Progenitor cell of endocrine pancreas (in vitro differentiated cells): ENCODE data around the gene GLUL. TPM values are rescaled to one million over a fixed set of nuclear protein-coding genes. Genes with fewer than 3 reads are reported as not detected.

Experiments used
- DNase-seq: peaks from one replicate; pipeline ENCODE4 v3.0.0; 2021; ENCODE audit warnings: low spot score; ENCODE audit not compliant: unreplicated experiment
- H3K27ac Mint-ChIP-seq: 2 replicates; pipeline ENCODE4 v1.8.0; 2021; ENCODE audit warnings: mild to moderate bottlenecking, moderate library complexity, mixed read lengths
- H3K27me3 Mint-ChIP-seq: 2 replicates; pipeline ENCODE4 v1.8.0; 2021; ENCODE audit warnings: mixed read lengths
- H3K36me3 Mint-ChIP-seq: 2 replicates; pipeline ENCODE4 v1.8.0; 2022; ENCODE audit warnings: mixed read lengths; ENCODE audit not compliant: insufficient read depth
- H3K4me1 Mint-ChIP-seq: 2 replicates; pipeline ENCODE4 v1.8.0; 2021; ENCODE audit warnings: low read depth, mixed read lengths
- H3K4me3 Mint-ChIP-seq: 2 replicates; pipeline ENCODE4 v1.8.0; 2021; ENCODE audit warnings: low read depth, mild to moderate bottlenecking, moderate library complexity, mixed read lengths
- H3K9me3 Mint-ChIP-seq: 2 replicates; pipeline ENCODE4 v1.8.0; 2021; ENCODE audit warnings: low read depth, mixed read lengths
- CTCF ChIP-seq: fragments of 200-600 bp; sonication (generic); IDR thresholded peaks from one replicate; pipeline ENCODE4 v1.5.0; 2021; ENCODE audit warnings: antibody characterized with exemption, mild to moderate bottlenecking; ENCODE audit not compliant: unreplicated experiment
- total RNA-seq: library from RNA; stranded (reverse); gene quantifications from 2 replicates; pipeline ENCODE4 v1.2.1, GENCODE V29; 2021

GLUL gene
- total RNA-seq, 1 donor from 2014 or later: 734 TPM

DNA sequence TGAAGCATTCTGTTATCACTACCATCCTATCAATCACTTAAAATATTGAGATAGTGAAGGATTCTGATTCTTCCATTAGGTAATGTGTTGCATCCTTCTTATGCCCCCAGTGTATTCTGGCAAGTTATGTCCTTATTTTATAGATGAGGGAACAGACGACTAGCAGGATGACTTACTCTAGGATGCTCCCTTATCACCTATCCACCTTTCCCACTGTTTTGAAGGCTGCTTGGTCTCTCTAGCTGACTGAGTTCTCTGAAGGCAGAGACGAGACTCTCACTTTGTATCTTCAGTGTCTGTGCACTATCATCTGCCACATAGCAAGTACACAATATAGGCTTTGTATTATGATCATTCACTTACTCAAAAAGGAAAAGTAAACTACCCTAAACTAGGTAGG, 4.0 kb downstream of the GLUL start:
- H3K36me3 Mint-ChIP-seq: peaks cover 63% of the 10 kb centered on the region
- H3K4me3 Mint-ChIP-seq: peak overlapping the region; percentile 95
- H3K27ac Mint-ChIP-seq: no peak overlapping the region
- H3K4me1 Mint-ChIP-seq: peaks cover 35% of the 10 kb centered on the region
- H3K27me3 Mint-ChIP-seq: no peaks in the 10 kb centered on the region
- no peak for TF ChIP-seq CTCF
- DNase-seq: no peak
- H3K9me3 Mint-ChIP-seq: no peaks in the 10 kb centered on the region

- Mint-ChIP-seq H3K4me1 (peaks cover 41% of the 10 kb centered on the region), H3K9me3 (no peaks in the 10 kb centered on the region), H3K36me3 (peaks cover 68% of the 10 kb centered on the region), H3K27me3 (no peaks in the 10 kb centered on the region), H3K4me3 (peak overlapping the region; percentile 30), H3K27ac (no peak overlapping the region)
- no peak for DNase-seq
- no peak for TF ChIP-seq CTCF
Measured at GRCh38 chr1:182386980-182387379, 4.6 kb downstream of the GLUL start.

- Mint-ChIP-seq H3K4me1 (peaks cover 47% of the 10 kb centered on the region), H3K4me3 (no peak overlapping the region)
Measured at GRCh38 chr1:182385885-182386853, 5.4 kb downstream of the GLUL start.

GRCh38 chr1:182384387-182384960, 7.1 kb downstream of the GLUL start:
- Mint-ChIP-seq H3K27ac (peak overlapping the region; percentile 50), H3K4me3 (no peak overlapping the region), H3K27me3 (no peaks in the 10 kb centered on the region), H3K36me3 (peaks cover 64% of the 10 kb centered on the region), H3K9me3 (no peaks in the 10 kb centered on the region), H3K4me1 (peaks cover 45% of the 10 kb centered on the region)
- DNase-seq: no peak
- no peak for TF ChIP-seq CTCF

More at GRCh38 chr1:182385885-182386853, 5.4 kb downstream of the GLUL start:
- H3K27ac Mint-ChIP-seq: peak overlapping the region; percentile 89
- H3K9me3 Mint-ChIP-seq: no peaks in the 10 kb centered on the region
- no peak for TF ChIP-seq CTCF
- peaks cover 72% of the 10 kb centered on the region for H3K36me3 Mint-ChIP-seq
- H3K27me3 Mint-ChIP-seq: no peaks in the 10 kb centered on the region
- no peak for DNase-seq

DNA sequence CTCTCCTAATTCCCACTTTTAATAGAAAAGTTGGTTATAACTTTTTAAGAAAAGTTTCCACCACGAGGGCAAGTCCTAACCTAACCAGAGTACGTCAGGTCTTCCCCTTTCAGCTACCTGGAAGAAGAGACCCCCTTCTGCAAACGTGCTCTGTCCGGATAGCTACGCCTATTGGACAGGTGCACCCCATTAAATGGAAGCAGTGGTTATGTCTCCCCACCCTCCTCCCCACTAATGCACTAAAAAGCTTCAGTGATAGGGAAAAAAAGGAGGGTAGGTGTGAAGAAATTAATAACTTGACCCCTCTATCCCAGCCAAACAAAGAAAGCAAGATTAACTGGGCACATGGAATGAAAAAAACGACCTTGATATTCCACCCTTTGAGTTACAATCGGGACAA, 7.7 kb downstream of the GLUL start:
- Mint-ChIP-seq H3K27ac (peak overlapping the region; percentile 50), H3K27me3 (no peaks in the 10 kb centered on the region), H3K9me3 (no peaks in the 10 kb centered on the region), H3K36me3 (peaks cover 63% of the 10 kb centered on the region), H3K4me3 (no peak overlapping the region), H3K4me1 (peaks cover 42% of the 10 kb centered on the region)
- no peak for DNase-seq
- no peak for TF ChIP-seq CTCF
